Suprapubic skin (tissue), 4 donors: ENCODE results near the gene ZNF277. TPM values are rescaled to one million over a fixed set of nuclear protein-coding genes. Genes with fewer than 3 reads are reported as not detected.

Source experiments
- DNase-seq, 2 donors: peaks; one replicate each; pipeline ENCODE4 v3.0.0-alpha.2; 2019; ENCODE audit warnings: low spot score in 2 of 2
- H3K27ac ChIP-seq: fragments of 200-600 bp; sonication (generic); one replicate; pipeline ENCODE4 v1.5.1; 2019
- H3K27me3 ChIP-seq: fragments of 200-600 bp; sonication (generic); one replicate; pipeline ENCODE4 v1.5.1; 2019
- H3K36me3 ChIP-seq: fragments of 200-600 bp; sonication (generic); one replicate; pipeline ENCODE4 v1.5.1; 2019
- H3K4me1 ChIP-seq: fragments of 200-600 bp; sonication (generic); one replicate; pipeline ENCODE4 v1.5.1; 2019
- H3K4me3 ChIP-seq: fragments of 200-600 bp; sonication (generic); one replicate; pipeline ENCODE4 v1.5.1; 2019; ENCODE audit warnings: mild to moderate bottlenecking
- H3K9me3 ChIP-seq: fragments of 200-600 bp; sonication (generic); one replicate; pipeline ENCODE4 v1.5.1; 2019
- EP300 ChIP-seq: sonication (generic); formaldehyde crosslinking; IDR thresholded peaks from one replicate; pipeline ENCODE4 v1.6.1; 2017; ENCODE audit warnings: antibody characterized with exemption
- POLR2A ChIP-seq, 2 donors: fragments of 450-650 bp; IDR thresholded peaks; one replicate each; pipeline ENCODE4 v1.6.1; 2017; ENCODE audit warnings: antibody characterized with exemption in 2 of 2, mild to moderate bottlenecking in 2 of 2, moderate library complexity in 2 of 2
- POLR2AphosphoS5 ChIP-seq, 3 donors: sonication (generic); formaldehyde crosslinking; IDR thresholded peaks; one replicate each; pipeline ENCODE4 v1.6.1; 2017; ENCODE audit warnings: antibody characterized with exemption in 3 of 3
- WGBS: methylation state at CpG from one replicate; pipeline ENCODE4 v1.1.5; 2018; 5-methylcytosine and 5-hydroxymethylcytosine counted together
- total RNA-seq, 4 donors: library from RNA; depleted of rRNA; stranded (reverse); fragments of >200 nt; gene quantifications; one replicate each; pipeline ENCODE4 v1.1.0, GENCODE V29; 2016
- TF ChIP-seq, protein P1 (sequence below), 2 donors: fragments of 200-600 bp in 1 of 2; fragments of 450-650 bp in 1 of 2; sonication (generic) in 1 of 2; IDR thresholded peaks; one replicate each; pipeline ENCODE4 v1.5.1; 2016 to 2019; ENCODE audit warnings: antibody characterized with exemption in 2 of 2, mild to moderate bottlenecking in 1 of 2, moderate library complexity in 1 of 2

The ZNF277 gene
- total RNA-seq, 4 donors from 2014 or later, result 16.5 to 31.9 (median 25.5) TPM

DNA sequence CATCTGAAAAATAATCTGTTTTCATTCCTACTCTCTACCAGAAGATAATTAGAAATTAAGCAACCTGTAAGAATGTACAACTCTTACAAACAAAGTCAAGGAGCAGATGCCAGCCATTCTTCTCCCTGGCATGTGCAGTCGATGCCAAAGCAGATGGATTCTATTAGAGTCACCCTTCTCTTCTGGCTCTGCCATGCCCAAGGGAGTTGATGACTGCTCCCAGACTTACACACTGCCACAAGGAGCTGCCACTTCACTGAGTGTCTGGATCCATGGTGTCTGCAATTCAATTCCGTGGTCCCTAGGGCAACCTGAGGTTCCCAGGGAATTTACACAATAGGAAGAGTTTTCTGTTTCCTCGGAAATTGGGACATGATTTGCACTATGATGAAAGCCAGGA lies 154.7 kb downstream of the ZNF277 start:
- H3K4me3 ChIP-seq, result no peak overlapping the region
- no peak for DNase-seq

DNA sequence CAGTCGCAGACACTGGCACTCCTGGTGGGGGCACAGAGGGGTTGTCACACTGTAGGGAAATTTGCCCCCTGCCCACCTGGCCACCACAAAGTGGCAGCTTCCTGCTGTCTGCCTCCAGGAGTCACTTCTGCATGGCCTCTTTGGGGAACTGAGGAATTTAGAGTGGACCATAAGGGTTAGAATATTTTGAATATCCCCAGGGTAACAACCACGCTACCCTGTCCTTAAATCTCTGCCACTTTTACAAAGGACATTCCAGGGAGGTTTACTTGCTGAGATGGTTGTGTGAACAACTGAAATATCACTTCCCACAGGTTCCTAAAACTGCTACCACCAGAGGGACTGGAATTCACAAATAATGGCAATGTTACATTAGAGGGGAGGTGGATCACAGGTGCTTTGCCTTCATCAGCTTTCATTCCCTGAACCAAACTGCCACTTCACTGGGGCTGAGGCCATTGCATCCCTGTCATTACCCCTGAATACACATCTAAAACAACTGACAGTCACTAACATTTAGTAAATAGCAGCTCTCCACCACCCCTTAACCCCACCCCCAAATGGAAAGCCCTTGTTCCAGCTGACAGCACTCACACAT lies 155.7 kb downstream of the ZNF277 start:
- Histone ChIP-seq H3K4me3 (no peak overlapping the region), H3K27ac (no peak overlapping the region), H3K4me1 (no peaks in the 10 kb centered on the region), H3K27me3 (no peaks in the 10 kb centered on the region), H3K36me3 (no peaks in the 10 kb centered on the region), H3K9me3 (peaks cover 3% of the 10 kb centered on the region)
- TF ChIP-seq EP300 (no peak), POLR2A (IDR thresholded peaks at IDR 0.05) (no peak), POLR2AphosphoS5 (IDR thresholded peaks at IDR 0.05) (no peak)
- TF ChIP-seq, protein P1, sequence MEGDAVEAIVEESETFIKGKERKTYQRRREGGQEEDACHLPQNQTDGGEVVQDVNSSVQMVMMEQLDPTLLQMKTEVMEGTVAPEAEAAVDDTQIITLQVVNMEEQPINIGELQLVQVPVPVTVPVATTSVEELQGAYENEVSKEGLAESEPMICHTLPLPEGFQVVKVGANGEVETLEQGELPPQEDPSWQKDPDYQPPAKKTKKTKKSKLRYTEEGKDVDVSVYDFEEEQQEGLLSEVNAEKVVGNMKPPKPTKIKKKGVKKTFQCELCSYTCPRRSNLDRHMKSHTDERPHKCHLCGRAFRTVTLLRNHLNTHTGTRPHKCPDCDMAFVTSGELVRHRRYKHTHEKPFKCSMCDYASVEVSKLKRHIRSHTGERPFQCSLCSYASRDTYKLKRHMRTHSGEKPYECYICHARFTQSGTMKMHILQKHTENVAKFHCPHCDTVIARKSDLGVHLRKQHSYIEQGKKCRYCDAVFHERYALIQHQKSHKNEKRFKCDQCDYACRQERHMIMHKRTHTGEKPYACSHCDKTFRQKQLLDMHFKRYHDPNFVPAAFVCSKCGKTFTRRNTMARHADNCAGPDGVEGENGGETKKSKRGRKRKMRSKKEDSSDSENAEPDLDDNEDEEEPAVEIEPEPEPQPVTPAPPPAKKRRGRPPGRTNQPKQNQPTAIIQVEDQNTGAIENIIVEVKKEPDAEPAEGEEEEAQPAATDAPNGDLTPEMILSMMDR (IDR thresholded peaks at IDR 0.05), result no peak
- 100% methylated on average over 2 of the region's 2 CpGs for WGBS
- DNase-seq, result no peak

More for the DNA sequence above, 154.7 kb downstream of the ZNF277 start:
- Histone ChIP-seq H3K36me3 (no peaks in the 10 kb centered on the region), H3K27ac (no peak overlapping the region), H3K27me3 (no peaks in the 10 kb centered on the region), H3K4me1 (no peaks in the 10 kb centered on the region), H3K9me3 (peaks cover 3% of the 10 kb centered on the region)
- WGBS, result 61% methylated on average over 3 of the region's 3 CpGs
- TF ChIP-seq, protein P1 (IDR thresholded peaks at IDR 0.05), result no peak
- TF ChIP-seq POLR2AphosphoS5 (IDR thresholded peaks at IDR 0.05) (no peak), EP300 (no peak), POLR2A (IDR thresholded peaks at IDR 0.05) (no peak)

DNA sequence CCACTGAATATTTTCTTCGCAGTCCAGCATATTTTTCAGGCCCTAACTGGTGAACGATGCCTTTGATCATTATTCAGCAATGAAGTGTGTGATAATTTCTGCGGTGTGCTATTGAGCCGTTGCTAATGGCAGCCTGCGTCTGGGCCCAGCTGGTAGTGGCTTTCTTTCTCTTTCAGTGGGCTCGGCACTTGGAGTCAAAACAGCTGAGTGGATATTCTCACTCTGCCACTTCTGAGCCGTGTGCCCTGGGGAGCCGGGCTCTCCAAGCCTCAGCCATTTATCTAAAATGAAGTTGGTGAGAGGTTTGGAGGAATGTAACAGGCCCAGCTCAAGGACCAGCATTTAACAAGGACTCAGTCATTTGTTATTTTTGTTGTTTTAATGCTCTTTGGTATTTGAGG lies 156.2 kb downstream of the ZNF277 start:
- Histone ChIP-seq H3K9me3 (peaks cover 3% of the 10 kb centered on the region), H3K4me1 (no peaks in the 10 kb centered on the region), H3K4me3 (no peak overlapping the region), H3K36me3 (no peaks in the 10 kb centered on the region), H3K27ac (no peak overlapping the region), H3K27me3 (no peaks in the 10 kb centered on the region)
- DNase-seq, result no peak
- WGBS, result 67% methylated on average over 8 of the region's 8 CpGs
- TF ChIP-seq EP300 (no peak), POLR2A (IDR thresholded peaks at IDR 0.05) (no peak), POLR2AphosphoS5 (IDR thresholded peaks at IDR 0.05) (no peak)
- TF ChIP-seq, protein P1 (IDR thresholded peaks at IDR 0.05), result no peak

DNA sequence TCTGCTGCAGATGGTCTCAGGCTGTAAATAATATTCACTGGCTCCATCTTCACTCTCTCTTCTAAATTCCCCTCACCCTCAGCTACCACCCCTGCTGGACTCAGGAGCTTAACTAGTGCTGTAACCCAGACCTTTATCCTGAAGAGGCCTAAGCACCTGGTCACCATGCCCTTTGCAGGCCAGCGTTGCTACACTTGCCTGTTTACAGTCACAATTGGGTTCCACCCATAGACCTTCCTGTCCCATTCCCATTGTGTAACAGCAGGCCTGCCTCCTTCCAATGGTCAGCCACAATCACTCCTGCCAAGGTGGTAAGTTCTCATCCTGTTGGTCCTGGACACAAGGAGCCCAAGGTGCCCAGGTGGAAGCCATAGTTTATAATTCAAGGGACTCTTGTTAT lies 157.9 kb downstream of the ZNF277 start:
- Histone ChIP-seq H3K27me3 (no peaks in the 10 kb centered on the region), H3K36me3 (no peaks in the 10 kb centered on the region), H3K9me3 (peaks cover 3% of the 10 kb centered on the region), H3K27ac (no peak overlapping the region), H3K4me3 (no peak overlapping the region), H3K4me1 (no peaks in the 10 kb centered on the region)
- WGBS, result 100% methylated on average over 1 of the region's 1 CpG
- no peak for DNase-seq
- TF ChIP-seq EP300 (no peak), POLR2A (IDR thresholded peaks at IDR 0.05) (no peak)

DNA sequence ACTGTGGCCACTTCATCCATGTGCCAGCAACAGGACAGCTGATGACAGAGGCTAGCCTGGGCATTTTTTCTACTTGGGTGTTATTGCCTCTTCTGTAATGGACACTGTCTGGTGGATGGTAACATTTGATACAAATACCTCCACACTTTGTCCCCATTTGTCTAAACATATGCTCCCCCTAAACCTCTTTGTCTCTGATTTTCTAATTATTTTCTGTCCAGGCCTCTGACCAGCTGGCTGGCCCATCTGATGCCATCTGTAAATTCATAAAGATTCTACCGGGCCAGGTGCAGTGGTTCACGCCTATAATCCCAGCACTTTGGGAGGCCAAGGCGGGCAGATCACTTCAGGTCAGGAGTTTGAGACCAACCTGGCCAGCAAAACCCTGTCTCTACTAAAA lies 159.1 kb downstream of the ZNF277 start:
- DNase-seq, result no peak
- Histone ChIP-seq H3K4me3 (no peak overlapping the region), H3K27me3 (no peaks in the 10 kb centered on the region), H3K4me1 (no peaks in the 10 kb centered on the region), H3K27ac (no peak overlapping the region), H3K36me3 (no peaks in the 10 kb centered on the region), H3K9me3 (no peaks in the 10 kb centered on the region)
- TF ChIP-seq POLR2A (IDR thresholded peaks at IDR 0.05), result no peak
- no peak for TF ChIP-seq POLR2AphosphoS5 (IDR thresholded peaks at IDR 0.05)
- TF ChIP-seq EP300, result no peak
- TF ChIP-seq, protein P1 (IDR thresholded peaks at IDR 0.05), result no peak
- WGBS, result 87% methylated on average over 3 of the region's 3 CpGs

DNA sequence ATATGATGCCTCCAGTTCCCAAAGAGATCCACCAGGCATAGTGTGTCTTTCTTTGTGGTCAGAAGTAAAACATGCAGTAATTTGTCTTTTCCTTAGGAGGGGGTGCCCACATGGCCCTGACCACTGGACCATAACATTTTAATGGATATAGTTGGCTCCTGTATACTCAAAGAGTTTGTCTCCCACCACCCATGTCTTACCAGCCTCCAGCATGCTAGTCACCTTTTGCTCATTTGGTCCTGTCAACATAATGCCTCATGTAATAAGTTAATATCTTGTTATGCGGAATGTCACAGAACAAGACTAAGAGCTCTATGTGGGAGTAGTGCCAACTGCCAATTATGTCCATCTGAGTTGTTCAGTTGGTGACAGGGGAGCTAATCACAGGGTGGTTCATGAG lies 160.4 kb downstream of the ZNF277 start:
- Histone ChIP-seq H3K27me3 (no peaks in the 10 kb centered on the region), H3K4me1 (no peaks in the 10 kb centered on the region), H3K9me3 (no peaks in the 10 kb centered on the region), H3K36me3 (no peaks in the 10 kb centered on the region), H3K27ac (no peak overlapping the region), H3K4me3 (no peak overlapping the region)
- DNase-seq, result no peak
- WGBS, result 92% methylated on average over 1 of the region's 1 CpG
- TF ChIP-seq POLR2A (IDR thresholded peaks at IDR 0.05) (no peak), EP300 (no peak), POLR2AphosphoS5 (IDR thresholded peaks at IDR 0.05) (no peak)
- TF ChIP-seq, protein P1 (IDR thresholded peaks at IDR 0.05), result no peak
